K562 treated with DMSO at 1 percent for 24 hours (cell line): ENCODE results near the gene KLF16. TPM values are rescaled to one million over a fixed set of nuclear protein-coding genes. Genes with fewer than 3 reads are reported as not detected.

ENCODE experiments used
- total RNA-seq: library from RNA; unstranded; fragments of 300-600 nt; gene quantifications from 2 replicates; pipeline ENCODE4 v1.2.3, GENCODE V29; 2022; ENCODE audit warnings: low read depth; ENCODE audit not compliant: insufficient read depth

Gene KLF16
- total RNA-seq, result 24.2 and 32.4 TPM in 2 replicates

DNA sequence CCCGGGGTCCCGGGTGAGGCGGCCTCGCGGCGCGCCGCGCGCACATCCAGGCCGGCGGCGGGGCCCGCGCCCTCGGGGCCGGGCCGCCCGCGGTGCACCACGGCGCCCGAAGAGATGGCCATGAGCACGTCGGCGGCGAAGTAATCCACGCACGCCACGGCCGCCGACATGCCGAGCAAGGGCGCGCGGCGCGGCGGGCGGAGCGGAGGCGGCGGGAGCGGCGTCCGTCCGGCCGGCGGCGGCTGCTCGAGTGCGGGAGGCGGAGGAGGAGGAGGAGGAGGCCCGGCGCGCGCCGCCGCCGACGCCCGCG, at the start of gene KLF16:
Gene KLF16 (minus strand): TSS at position 252 of the 310 bp plus-strand sequence. CDS start 82 bp downstream, at position 170.

DNA sequence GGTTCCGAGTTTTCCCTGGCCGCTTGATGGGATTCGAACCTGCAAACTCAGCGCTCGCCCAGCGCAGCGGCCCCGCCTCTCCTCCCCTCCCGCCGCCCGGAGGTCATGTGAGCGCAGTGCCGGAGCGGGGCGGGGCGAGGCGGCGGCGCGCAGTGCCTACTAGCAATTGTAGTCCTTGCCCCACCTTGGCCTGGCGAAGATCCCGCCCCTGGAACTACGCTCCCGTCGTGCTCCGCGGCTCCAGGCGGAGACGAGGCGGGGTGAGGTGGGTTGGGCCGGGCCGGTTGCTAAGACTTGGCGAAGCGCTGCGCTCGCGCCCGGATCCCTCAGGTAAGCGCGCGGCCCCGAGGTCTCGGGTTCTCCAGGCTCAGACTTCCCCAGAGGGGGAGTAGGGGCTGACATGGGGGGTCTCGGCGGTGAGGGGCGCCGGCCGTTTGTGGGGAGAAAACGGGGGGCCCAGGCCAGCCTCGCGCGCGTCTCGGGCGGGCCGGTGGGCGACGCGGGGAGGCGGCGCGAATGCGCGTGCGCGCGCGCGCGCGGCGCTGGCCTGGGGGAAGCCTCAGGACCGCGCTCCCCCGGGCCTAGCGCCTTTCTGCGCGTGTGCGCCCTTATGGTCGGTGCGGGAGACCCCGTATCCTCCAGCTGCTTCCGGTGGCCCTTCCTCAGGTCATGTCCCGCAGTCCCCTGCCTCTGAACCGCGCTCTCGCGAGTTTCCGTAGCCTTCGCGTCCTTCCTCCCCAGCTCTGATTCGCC, 41.9 kb upstream of the KLF16 start, which contains the start of the genes ADAT3 and SCAMP4:
Gene ADAT3 (plus strand): TSS at position 290 of the 753 bp plus-strand sequence. CDS start 6,649 bp downstream, outside the sequence.
Gene SCAMP4 (plus strand): TSS at position 290 of the 753 bp plus-strand sequence. CDS start 9,621 bp downstream, outside the sequence.

DNA sequence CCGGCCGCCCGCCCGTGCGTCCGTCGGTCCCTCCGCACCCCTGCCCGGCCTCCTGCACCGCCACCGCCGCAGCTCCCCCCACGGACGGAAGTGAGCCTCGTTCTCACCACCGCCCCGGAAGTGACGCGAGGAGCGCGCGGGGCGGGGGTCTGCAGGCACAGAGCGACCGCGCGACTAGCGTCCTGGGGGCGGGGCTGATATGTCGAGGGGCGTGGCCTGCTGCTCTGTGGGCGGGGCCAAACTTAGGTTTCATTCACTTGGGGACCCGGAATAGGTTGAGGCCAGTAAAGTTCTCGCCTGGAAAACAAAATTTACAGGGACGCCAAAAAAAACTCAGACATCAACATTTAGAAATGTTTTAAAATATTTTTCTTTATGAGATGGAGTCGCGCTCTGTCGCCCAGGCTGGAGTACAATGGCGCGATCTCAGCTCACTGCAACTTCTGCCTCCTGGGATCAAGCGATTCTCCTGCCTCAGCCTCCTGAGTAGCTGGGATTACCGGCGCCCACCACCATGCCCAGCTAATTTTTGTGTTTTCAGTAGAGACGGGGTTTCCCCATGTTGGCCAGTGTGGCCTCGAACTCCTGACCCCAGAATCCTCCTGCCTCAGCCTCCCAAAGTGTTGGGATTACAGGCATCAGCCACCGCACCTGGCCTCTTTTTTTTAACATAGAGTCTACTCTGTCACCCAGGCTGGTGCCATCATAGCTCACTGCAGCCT, 22.2 kb upstream of the KLF16 start, which contains the start of gene ABHD17A:
Gene ABHD17A (minus strand): TSS at position 99 of the 722 bp plus-strand sequence. CDS start 3,930 bp downstream, outside the sequence.

DNA sequence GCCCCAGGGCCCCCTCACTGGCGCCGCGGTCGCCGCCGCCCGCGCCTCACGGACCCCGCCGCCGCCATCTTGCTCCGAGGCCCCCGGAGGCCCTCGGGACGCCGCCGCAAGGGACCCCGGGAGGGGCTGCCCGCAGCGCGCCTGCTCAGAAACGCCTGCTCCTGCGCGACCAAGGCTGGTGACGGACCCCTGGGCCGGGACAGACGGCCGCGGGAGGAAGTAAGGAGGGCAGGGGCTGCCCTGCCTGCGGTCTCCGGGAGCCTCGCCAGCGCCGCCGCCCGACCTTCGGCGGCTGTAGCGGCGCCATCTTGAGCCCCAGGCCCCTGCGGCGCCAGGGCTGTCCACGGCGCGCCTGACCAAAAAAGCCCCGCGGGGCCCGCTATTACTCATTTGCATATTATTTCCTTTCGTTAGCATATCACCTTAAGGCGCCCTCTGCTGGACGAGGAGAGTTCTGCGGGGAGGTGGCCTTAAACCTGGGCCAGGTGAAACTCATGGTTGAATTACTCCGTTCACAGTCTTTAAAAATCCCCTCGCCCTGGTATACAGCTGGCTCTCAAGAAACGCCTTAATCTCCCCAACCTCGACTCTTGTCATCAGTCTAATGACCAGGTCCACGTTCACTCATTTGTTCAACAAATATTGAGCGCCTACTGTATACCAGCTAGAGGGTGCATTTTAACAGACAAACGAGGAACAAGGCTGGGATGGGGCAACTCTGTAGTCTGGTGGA, 14.8 kb downstream of the KLF16 start, which contains the start of gene REXO1:
Gene REXO1 (minus strand): TSS at position 85 of the 733 bp plus-strand sequence. CDS start 125 bp downstream, outside the sequence.

DNA sequence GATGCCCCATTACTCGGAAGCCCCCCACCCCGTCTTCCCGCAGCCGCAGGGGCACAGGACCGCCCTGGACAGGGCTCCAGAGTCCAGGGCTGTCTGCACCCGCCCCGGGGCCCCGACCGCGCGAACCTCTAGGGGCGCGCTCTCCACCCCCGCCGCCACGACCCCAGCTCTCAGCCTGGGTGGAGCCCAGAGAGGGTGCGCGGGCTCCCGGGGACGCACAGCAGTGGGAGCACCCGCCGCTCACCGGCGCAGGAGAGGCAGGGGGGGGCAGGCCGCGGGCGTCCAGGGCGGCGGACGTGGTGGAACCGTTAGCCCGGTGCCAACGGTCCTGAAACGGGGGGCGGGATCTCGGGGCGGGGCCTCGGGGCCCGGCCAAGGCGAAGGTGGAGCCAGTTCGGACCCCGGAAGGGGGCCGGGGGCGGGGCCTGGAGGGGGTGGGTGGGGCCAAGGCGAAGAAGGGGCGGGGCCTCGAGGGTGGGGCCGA, 51.4 kb downstream of the KLF16 start, which contains the start of gene ATP8B3:
Gene ATP8B3 (minus strand): TSS at position 335 of the 484 bp plus-strand sequence. CDS start 540 bp downstream, outside the sequence.

Other genes starting within 250 kb of the KLF16 start
- 93.2 and 103 TPM in 2 replicates for gene TCF3, start 211.0 kb downstream of the KLF16 start, total RNA-seq
- not detected in 2 replicates for gene ONECUT3, start 110.1 kb downstream of the KLF16 start, total RNA-seq
- gene ATP8B3, start 51.3 kb downstream of the KLF16 start, total RNA-seq, result 4.3 and 5.2 TPM in 2 replicates
- 37.0 and 38.1 TPM in 2 replicates for gene REXO1, start 15.1 kb downstream of the KLF16 start, total RNA-seq
- 230 and 249 TPM in 2 replicates for gene ABHD17A, start 21.9 kb upstream of the KLF16 start, total RNA-seq
- 29.8 and 34.6 TPM in 2 replicates for gene ADAT3, start 41.8 kb upstream of the KLF16 start, total RNA-seq
- gene SCAMP4, start 41.8 kb upstream of the KLF16 start, total RNA-seq, result 71.3 and 85.5 TPM in 2 replicates
- gene CSNK1G2, start 77.6 kb upstream of the KLF16 start, total RNA-seq, result 107 and 137 TPM in 2 replicates
- gene BTBD2, start 152.1 kb upstream of the KLF16 start, total RNA-seq, result 117 and 126 TPM in 2 replicates
- 395 and 452 TPM in 2 replicates for gene MKNK2, start 187.7 kb upstream of the KLF16 start, total RNA-seq
- gene MOB3A, start 232.7 kb upstream of the KLF16 start, total RNA-seq, result 16.0 and 19.2 TPM in 2 replicates
- gene IZUMO4, start 233.3 kb upstream of the KLF16 start, total RNA-seq, result 1.2 and 1.5 TPM in 2 replicates